H1 (cell line): Measurements from ENCODE around the gene NOP9. TPM values are rescaled to one million over a fixed set of nuclear protein-coding genes. Genes with fewer than 3 reads are reported as not detected.

Source experiments
- CTCF ChIA-PET: fragments of 300-600 bp; sonication (Branson Sonifier 250); formaldehyde crosslinking; loops from one replicate; lab custom pipeline; 2021; ENCODE audit not compliant: partially characterized antibody; lab: Charles Lee
- POLR2A ChIA-PET: fragments of 300-600 bp; sonication (Branson Sonifier 250); formaldehyde crosslinking; loops from one replicate; lab custom pipeline; 2021; ENCODE audit warnings: inconsistent platforms; ENCODE audit not compliant: partially characterized antibody; lab: Charles Lee
- DNase-seq, 2 experiments: peaks; one replicate each; pipeline versions ENCODE4 v3.0.0 to v3.0.0-alpha.2; 2010 to 2022; ENCODE audit warnings: low spot score in 2 of 2, low read depth in 1 of 2, mixed read lengths in 1 of 2
- FAIRE-seq: peaks from 2 replicates; lab custom pipeline; 2011; peaks lifted over from hg19 to GRCh38; lab: Jason Lieb, UNC
- H2AFZ ChIP-seq: 2 replicates; pipeline ENCODE4 v1.8.1; 2012; ENCODE audit warnings: low read length, inconsistent platforms
- H2AK5ac ChIP-seq: 2 replicates; pipeline ENCODE4 v1.6.1; 2013; ENCODE audit warnings: low read depth, low read length
- H2BK120ac ChIP-seq: replicated peaks from 2 replicates; pipeline ENCODE3; 2013; ENCODE audit warnings: low read depth, low read length, inconsistent platforms
- H2BK12ac ChIP-seq: 2 replicates; pipeline ENCODE4 v1.6.1; 2013; ENCODE audit warnings: low read depth, low read length
- H2BK15ac ChIP-seq: 2 replicates; pipeline ENCODE4 v1.6.1; 2013; ENCODE audit warnings: low read length
- H2BK20ac ChIP-seq: 2 replicates; pipeline ENCODE4 v1.6.1; 2013; ENCODE audit warnings: low read length
- H2BK5ac ChIP-seq: 2 replicates; pipeline ENCODE4 v1.6.1; 2013; ENCODE audit warnings: low read depth, low read length
- H3K14ac ChIP-seq: 2 replicates; pipeline ENCODE4 v1.6.1; 2013; ENCODE audit warnings: inconsistent platforms; ENCODE audit not compliant: insufficient read length
- H3K18ac ChIP-seq: 2 replicates; pipeline ENCODE4 v1.6.1; 2013; ENCODE audit warnings: low read length; ENCODE audit errors: extremely low read depth
- H3K23ac ChIP-seq: 2 replicates; pipeline ENCODE4 v1.6.1; 2013; ENCODE audit warnings: inconsistent platforms; ENCODE audit not compliant: insufficient read length
- H3K23me2 ChIP-seq: 2 replicates; pipeline ENCODE4 v1.6.1; 2013; ENCODE audit warnings: low read depth, low read length
- H3K27ac ChIP-seq: 2 replicates; pipeline ENCODE4 v1.6.1; 2011; ENCODE audit warnings: low read depth, low read length, inconsistent platforms
- H3K27me3 ChIP-seq, 4 experiments: replicated peaks in 1 of 4; 1 replicate in 1 of 4; 2 replicates in 3 of 4; pipeline versions ENCODE4 v1.6.1 to v1.8.1; 2011 to 2013; ENCODE audit warnings: low read length in 3 of 4, mild to moderate bottlenecking in 3 of 4, inconsistent platforms in 2 of 4, mixed read lengths in 2 of 4, moderate library complexity in 1 of 4; ENCODE audit not compliant: control insufficient read depth in 3 of 4, insufficient read depth in 3 of 4; ENCODE audit errors: extremely low read depth in 1 of 4
- H3K36me3 ChIP-seq, 4 experiments: 2 replicates each; pipeline versions ENCODE4 v1.6.1 to v1.8.1; 2011 to 2013; ENCODE audit warnings: mild to moderate bottlenecking in 4 of 4, low read length in 3 of 4, moderate library complexity in 2 of 4, control low read depth in 1 of 4, inconsistent platforms in 1 of 4; ENCODE audit not compliant: insufficient read depth in 4 of 4, control insufficient read depth in 2 of 4
- H3K4ac ChIP-seq: replicated peaks from 2 replicates; pipeline ENCODE3; 2013; ENCODE audit warnings: low read length, low read depth, mixed read lengths, inconsistent platforms; ENCODE audit not compliant: insufficient read length
- H3K4me1 ChIP-seq, 4 experiments: replicated peaks in 1 of 4; 1 replicate in 1 of 4; 2 replicates in 3 of 4; pipeline versions ENCODE4 v1.6.1 to v1.8.1; 2011 to 2013; ENCODE audit warnings: low read length in 3 of 4, inconsistent platforms in 2 of 4, mixed read lengths in 1 of 4; ENCODE audit not compliant: insufficient read depth in 4 of 4, control insufficient read depth in 3 of 4
- H3K4me2 ChIP-seq, 2 experiments: 2 replicates each; pipeline versions ENCODE4 v1.6.1 to v1.8.1; 2011 to 2013; ENCODE audit warnings: low read depth in 2 of 2, low read length in 2 of 2, control low read depth in 1 of 2, inconsistent platforms in 1 of 2, mild to moderate bottlenecking in 1 of 2; ENCODE audit not compliant: insufficient read depth in 1 of 2
- H3K4me3 ChIP-seq, 4 experiments: fragments of 200-600, 300-600 bp in 1 of 4; sonication (generic), shearing (Covaris generic), sonication (Bioruptor Twin) in 1 of 4; 2 replicates each; pipeline versions ENCODE4 v1.5.1 to v1.8.1; 2011 to 2016; ENCODE audit warnings: low read length in 4 of 4, low read depth in 3 of 4, control low read depth in 2 of 4, inconsistent platforms in 2 of 4, mild to moderate bottlenecking in 2 of 4, mixed read lengths in 1 of 4, moderate library complexity in 1 of 4; ENCODE audit not compliant: insufficient read depth in 2 of 4; ENCODE audit errors: extremely low read depth in 1 of 4
- H3K56ac ChIP-seq: replicated peaks from 2 replicates; pipeline ENCODE3; 2013; ENCODE audit warnings: low read depth, mild to moderate bottlenecking, mixed read lengths, low read length, inconsistent platforms; ENCODE audit not compliant: insufficient read length
- H3K79me1 ChIP-seq: 2 replicates; pipeline ENCODE4 v1.6.1; 2013; ENCODE audit warnings: low read depth, low read length, control low read depth
- H3K79me2 ChIP-seq, 2 experiments: 2 replicates each; pipeline versions ENCODE4 v1.6.1 to v1.8.1; 2012 to 2013; ENCODE audit warnings: low read length in 2 of 2, mild to moderate bottlenecking in 2 of 2, inconsistent platforms in 1 of 2; ENCODE audit not compliant: insufficient read depth in 2 of 2, control insufficient read depth in 1 of 2
- H3K9ac ChIP-seq, 4 experiments: replicated peaks in 1 of 4; 1 replicate in 1 of 4; 2 replicates in 3 of 4; pipeline versions ENCODE4 v1.6.1 to v1.8.1; 2011 to 2013; ENCODE audit warnings: low read depth in 3 of 4, low read length in 3 of 4, control low read depth in 2 of 4, mild to moderate bottlenecking in 2 of 4, moderate library complexity in 2 of 4, inconsistent platforms in 1 of 4; ENCODE audit errors: extremely low read depth in 1 of 4
- H3K9me3 ChIP-seq, 2 experiments: 2 replicates each; pipeline versions ENCODE4 v1.6.1 to v1.8.1; 2012 to 2013; ENCODE audit warnings: mild to moderate bottlenecking in 2 of 2, moderate library complexity in 2 of 2, control low read depth in 1 of 2, inconsistent platforms in 1 of 2, low read depth in 1 of 2, low read length in 1 of 2, mixed read lengths in 1 of 2; ENCODE audit not compliant: insufficient read depth in 2 of 2
- H4K20me1 ChIP-seq, 2 experiments: replicated peaks in 1 of 2; 2 replicates each; pipeline versions ENCODE3 to v1.8.1; 2011 to 2013; ENCODE audit warnings: inconsistent platforms in 2 of 2, low read length in 2 of 2, mild to moderate bottlenecking in 1 of 2; ENCODE audit not compliant: insufficient read depth in 2 of 2, control insufficient read depth in 1 of 2
- H4K5ac ChIP-seq: 2 replicates; pipeline ENCODE4 v1.6.1; 2013; ENCODE audit warnings: low read length, low read depth, mixed read lengths, inconsistent platforms; ENCODE audit not compliant: insufficient read length
- H4K8ac ChIP-seq: 2 replicates; pipeline ENCODE4 v1.8.0; 2013; ENCODE audit warnings: mild to moderate bottlenecking, moderate library complexity, low read length, inconsistent platforms; ENCODE audit not compliant: insufficient read depth; ENCODE audit errors: extremely low read depth
- H4K91ac ChIP-seq: replicated peaks from 2 replicates; pipeline ENCODE3; 2013; ENCODE audit warnings: low read length, mixed read lengths, inconsistent platforms; ENCODE audit not compliant: insufficient read length
- BRCA1 ChIP-seq: IDR thresholded peaks from 2 replicates; pipeline ENCODE4 v1.6.1; 2012; ENCODE audit warnings: low read depth, low read length, improper control_type of control experiment
- KDM5A ChIP-seq: fragments of 200-600 bp; IDR thresholded peaks from 2 replicates; pipeline ENCODE4 v1.7.1; 2012; ENCODE audit warnings: mild to moderate bottlenecking, low read length, inconsistent platforms, mixed read lengths
- NRF1 ChIP-seq: IDR thresholded peaks from 2 replicates; pipeline ENCODE4 v1.6.1; 2011; ENCODE audit warnings: mild to moderate bottlenecking, low read depth, low read length, improper control_type of control experiment
- RFX5 ChIP-seq: IDR thresholded peaks from 2 replicates; pipeline ENCODE4 v1.6.1; 2011; ENCODE audit warnings: low read depth, low read length, improper control_type of control experiment, borderline replicate concordance
- WGBS, 2 experiments: shearing (Covaris generic) in 1 of 2; methylation state at CpG; one replicate each; pipeline versions ENCODE4 v1.1.6 to v1.1.7; 2013 to 2015; ENCODE audit warnings: low lambda C conversion rate in 2 of 2, mixed read lengths in 2 of 2, inconsistent platforms in 1 of 2, low coverage in 1 of 2, missing lambda C conversion rate in 1 of 2; ENCODE audit not compliant: insufficient replicate concordance in 2 of 2, insufficient coverage in 1 of 2, insufficient read length in 1 of 2; ENCODE audit errors: extremely low coverage in 1 of 2, missing lambda C conversion rate in 1 of 2; 5-methylcytosine and 5-hydroxymethylcytosine counted together
- polyA plus RNA-seq, 7 experiments: library from polyadenylated mRNA; depleted of rRNA in 3 of 7; stranded (reverse) in 5 of 7; unstranded in 2 of 7; fragments of >200 nt in 5 of 7; fragments of 200-250 nt in 2 of 7; gene quantifications; 1 replicate in 5 of 7; 2 replicates in 1 of 7; 4 replicates in 1 of 7; pipeline versions ENCODE4 v1.2.1 to v1.2.3, GENCODE V29; 2011 to 2013; ENCODE audit warnings: missing spikeins in 2 of 7, mixed read lengths in 2 of 7
- total RNA-seq: library from RNA; stranded (reverse); fragmentation: NEBNext Ultra II Directional; extraction: Animal tissue kit (Norgen Biotek cat#: 25700); gene quantifications from 2 replicates; pipeline ENCODE4 v1.2.1, GENCODE V29; 2021
- TF ChIP-seq, protein P1 (sequence below): IDR thresholded peaks from 2 replicates; pipeline ENCODE4 v1.6.1; 2012; ENCODE audit warnings: low read length, inconsistent platforms
- TF ChIP-seq, protein P2 (sequence below): IDR thresholded peaks from 2 replicates; pipeline ENCODE4 v1.6.1; 2011; ENCODE audit warnings: low read length, improper control_type of control experiment
- TF ChIP-seq, protein P3 (sequence below), 3 experiments: IDR thresholded peaks; 1 replicate in 2 of 3; 2 replicates in 1 of 3; pipeline versions ENCODE4 v1.5.1 to v1.6.1; 2011; ENCODE audit warnings: low read length in 3 of 3, mild to moderate bottlenecking in 3 of 3, inconsistent platforms in 2 of 3, low read depth in 1 of 3, moderate library complexity in 1 of 3; ENCODE audit not compliant: insufficient read depth in 1 of 3; ENCODE audit errors: control extremely low read depth in 1 of 3

The NOP9 gene
- total and polyA plus RNA-seq, 2 of the 8 experiments (the other 6 are each of a cell fraction or from before 2014, with no cell fraction given) = 17.8 to 34.8 TPM

DNA sequence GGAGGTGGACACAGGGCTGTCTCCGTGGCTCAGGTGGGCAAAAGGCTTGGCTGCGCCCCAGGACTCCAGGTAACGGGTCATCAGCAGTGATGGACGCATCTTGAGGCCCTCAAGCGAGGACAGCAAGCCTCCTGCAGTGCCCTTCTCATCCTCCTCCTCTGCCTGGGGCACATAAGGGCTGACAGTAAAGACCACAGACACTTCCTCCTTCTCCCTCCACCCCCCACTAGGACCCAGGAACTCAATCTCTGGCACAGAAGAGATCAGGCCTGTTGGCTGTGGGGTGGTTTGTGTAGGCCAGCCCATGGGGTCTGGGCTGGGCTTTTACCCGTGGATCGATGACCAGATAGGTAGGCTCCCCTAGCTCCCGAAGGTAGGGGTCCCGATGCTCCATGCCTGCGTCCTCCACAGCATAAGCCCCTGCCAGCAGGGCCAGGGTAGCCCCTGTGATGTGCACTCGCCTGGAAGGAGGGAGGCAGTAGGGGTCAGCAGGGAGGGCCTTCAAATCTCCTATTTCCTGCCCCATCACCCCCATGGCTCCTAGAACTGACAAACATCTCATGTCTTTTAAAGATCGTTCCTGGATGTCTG, 29.5 kb downstream of the NOP9 start:
- Histone ChIP-seq H3K14ac (no peak overlapping the region), H4K5ac (no peak overlapping the region), H3K4ac (no peak overlapping the region), H2BK120ac (no peak overlapping the region), H4K20me1 (no peaks in the 10 kb centered on the region), H3K23ac (no peak overlapping the region), H2BK12ac (no peak overlapping the region), H3K27me3 (peaks cover 12 to 59% (median 26%) of the 10 kb centered on the region in 4 experiments), H3K4me3 (no peak overlapping the region), H2BK20ac (no peak overlapping the region), H4K8ac (no peak overlapping the region; the same call in none of the 2 replicates), H3K9me3 (no peaks in the 10 kb centered on the region), H3K23me2 (peaks cover 8% of the 10 kb centered on the region), H3K4me1 (peaks cover 0 to 6% (median 5%) of the 10 kb centered on the region in 4 experiments; a peak in 5 of 7 replicates), H3K27ac (no peak overlapping the region), H3K79me1 (no peaks in the 10 kb centered on the region), H3K18ac (no peak overlapping the region), H2BK15ac (peak overlapping the region; percentile 1; the same call in 1 of the 2 replicates), H2BK5ac (no peak overlapping the region), H3K9ac (no peak overlapping the region), H4K91ac (no peak overlapping the region), H3K36me3 (no peaks in the 10 kb centered on the region), H2AK5ac (no peak overlapping the region), H3K56ac (no peak overlapping the region), H3K4me2 (no peak overlapping the region), H2AFZ (no peak overlapping the region), H3K79me2 (no peaks in the 10 kb centered on the region)
- no peak for DNase-seq
- no peak for FAIRE-seq
- WGBS, 2 experiments = 82% methylated on average over 12 of the region's 12 CpGs; no CpG with 5 or more reads in 1 of the 2 experiments
- ChIA-PET CTCF (interaction anchor here (0.6 to 27.8 kb wide), 15 partner anchors 8 to 98 kb away, joined by 3 to 664 read pairs (median 5); partner anchors contain the start of genes CBLN3, CIDEB, KHNYN and LTB4R), POLR2A (no interaction called here)
- no peak for TF ChIP-seq BRCA1
- TF ChIP-seq, protein P1, sequence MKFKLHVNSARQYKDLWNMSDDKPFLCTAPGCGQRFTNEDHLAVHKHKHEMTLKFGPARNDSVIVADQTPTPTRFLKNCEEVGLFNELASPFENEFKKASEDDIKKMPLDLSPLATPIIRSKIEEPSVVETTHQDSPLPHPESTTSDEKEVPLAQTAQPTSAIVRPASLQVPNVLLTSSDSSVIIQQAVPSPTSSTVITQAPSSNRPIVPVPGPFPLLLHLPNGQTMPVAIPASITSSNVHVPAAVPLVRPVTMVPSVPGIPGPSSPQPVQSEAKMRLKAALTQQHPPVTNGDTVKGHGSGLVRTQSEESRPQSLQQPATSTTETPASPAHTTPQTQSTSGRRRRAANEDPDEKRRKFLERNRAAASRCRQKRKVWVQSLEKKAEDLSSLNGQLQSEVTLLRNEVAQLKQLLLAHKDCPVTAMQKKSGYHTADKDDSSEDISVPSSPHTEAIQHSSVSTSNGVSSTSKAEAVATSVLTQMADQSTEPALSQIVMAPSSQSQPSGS = no peak
- TF ChIP-seq, protein P2, sequence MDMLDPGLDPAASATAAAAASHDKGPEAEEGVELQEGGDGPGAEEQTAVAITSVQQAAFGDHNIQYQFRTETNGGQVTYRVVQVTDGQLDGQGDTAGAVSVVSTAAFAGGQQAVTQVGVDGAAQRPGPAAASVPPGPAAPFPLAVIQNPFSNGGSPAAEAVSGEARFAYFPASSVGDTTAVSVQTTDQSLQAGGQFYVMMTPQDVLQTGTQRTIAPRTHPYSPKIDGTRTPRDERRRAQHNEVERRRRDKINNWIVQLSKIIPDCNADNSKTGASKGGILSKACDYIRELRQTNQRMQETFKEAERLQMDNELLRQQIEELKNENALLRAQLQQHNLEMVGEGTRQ = no peak
- no peak for TF ChIP-seq KDM5A
- no peak for TF ChIP-seq NRF1
- TF ChIP-seq RFX5 = no peak
- TF ChIP-seq, protein P3, sequence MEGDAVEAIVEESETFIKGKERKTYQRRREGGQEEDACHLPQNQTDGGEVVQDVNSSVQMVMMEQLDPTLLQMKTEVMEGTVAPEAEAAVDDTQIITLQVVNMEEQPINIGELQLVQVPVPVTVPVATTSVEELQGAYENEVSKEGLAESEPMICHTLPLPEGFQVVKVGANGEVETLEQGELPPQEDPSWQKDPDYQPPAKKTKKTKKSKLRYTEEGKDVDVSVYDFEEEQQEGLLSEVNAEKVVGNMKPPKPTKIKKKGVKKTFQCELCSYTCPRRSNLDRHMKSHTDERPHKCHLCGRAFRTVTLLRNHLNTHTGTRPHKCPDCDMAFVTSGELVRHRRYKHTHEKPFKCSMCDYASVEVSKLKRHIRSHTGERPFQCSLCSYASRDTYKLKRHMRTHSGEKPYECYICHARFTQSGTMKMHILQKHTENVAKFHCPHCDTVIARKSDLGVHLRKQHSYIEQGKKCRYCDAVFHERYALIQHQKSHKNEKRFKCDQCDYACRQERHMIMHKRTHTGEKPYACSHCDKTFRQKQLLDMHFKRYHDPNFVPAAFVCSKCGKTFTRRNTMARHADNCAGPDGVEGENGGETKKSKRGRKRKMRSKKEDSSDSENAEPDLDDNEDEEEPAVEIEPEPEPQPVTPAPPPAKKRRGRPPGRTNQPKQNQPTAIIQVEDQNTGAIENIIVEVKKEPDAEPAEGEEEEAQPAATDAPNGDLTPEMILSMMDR (IDR thresholded peaks at IDR 0.05; ENCODE audit: control extremely low read depth in 1 of 3, insufficient read depth in 1 of 3, low read depth in 1 of 3, low read length in 3 of 3) = no peak
